GM18870 (cell line): ENCODE data around the gene GMIP.

Experiments used
- ATAC-seq: cut with Tn5 transposase; IDR thresholded peaks from one replicate; pipeline ENCODE4 v1.9.1; 2021; ENCODE audit warnings: moderate library complexity; ENCODE audit not compliant: unreplicated experiment

GMIP gene

GRCh38 chr19:19637186-19637522 is 6.3 kb downstream of the GMIP start:
- ATAC-seq = no peak

DNA sequence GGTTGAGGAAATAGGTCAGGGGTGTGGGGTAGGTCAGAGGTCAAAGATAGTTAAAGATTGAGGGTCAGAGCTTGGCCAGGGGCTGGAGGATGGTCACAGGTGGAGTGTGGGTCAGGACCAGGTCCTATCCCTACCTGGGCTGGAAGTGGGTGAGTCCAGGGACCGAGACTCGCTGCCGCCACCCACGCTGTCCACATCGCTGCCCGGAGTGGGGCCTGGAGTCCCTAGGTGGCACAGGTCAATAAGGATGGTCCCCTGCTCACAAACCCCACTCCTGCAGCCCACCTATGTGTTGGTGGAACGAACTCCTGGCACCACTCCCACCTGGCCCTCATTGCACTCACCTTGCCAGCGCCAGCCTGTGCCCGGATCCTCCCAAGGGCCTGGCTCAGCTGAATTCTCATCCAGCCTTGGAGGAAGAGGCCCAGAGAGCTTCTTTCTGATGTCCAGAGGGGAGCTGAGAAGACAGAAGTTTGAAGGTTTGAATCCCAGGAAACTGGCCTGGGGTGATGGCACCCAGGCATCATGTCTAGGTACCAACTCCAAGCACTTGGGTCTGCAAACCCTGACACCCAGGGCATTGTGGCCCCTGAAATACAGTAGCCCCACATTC is 6.8 kb downstream of the GMIP start:
- no peak for ATAC-seq

- no peak for ATAC-seq
Observed at GRCh38 chr19:19635313-19635702, 8.1 kb downstream of the GMIP start.

- no peak for ATAC-seq
Observed at GRCh38 chr19:19634516-19635312, 8.7 kb downstream of the GMIP start.

GRCh38 chr19:19633711-19634515 is 9.5 kb downstream of the GMIP start:
- no peak for ATAC-seq

- ATAC-seq = no peak
Observed at GRCh38 chr19:19632661-19633060, 10.8 kb downstream of the GMIP start.

- ATAC-seq = no peak
Observed at GRCh38 chr19:19631346-19631745, 12.1 kb downstream of the GMIP start.

GRCh38 chr19:19630426-19630825 is 13.0 kb downstream of the GMIP start:
- no peak for ATAC-seq

DNA sequence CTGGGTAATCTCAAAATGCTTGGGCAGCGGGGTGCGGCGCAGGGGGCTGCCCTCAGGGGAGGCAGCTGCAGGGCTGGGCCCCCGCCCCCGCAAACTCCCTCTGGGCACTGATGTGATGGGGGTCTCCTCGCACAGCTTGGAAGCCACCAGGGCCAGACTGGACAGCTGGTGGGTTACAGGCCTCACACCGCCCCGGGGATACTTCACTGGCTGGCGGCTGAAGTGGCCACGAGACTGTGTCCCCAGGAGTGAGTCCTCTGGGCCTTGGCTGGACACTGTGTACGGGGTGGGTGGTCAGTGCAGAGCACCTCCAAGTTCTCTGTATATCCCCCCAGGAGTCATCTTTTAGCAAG is 13.4 kb downstream of the GMIP start:
- no peak for ATAC-seq

- no peak for ATAC-seq
Observed at GRCh38 chr19:19628501-19629134, 14.8 kb downstream of the GMIP start.

DNA sequence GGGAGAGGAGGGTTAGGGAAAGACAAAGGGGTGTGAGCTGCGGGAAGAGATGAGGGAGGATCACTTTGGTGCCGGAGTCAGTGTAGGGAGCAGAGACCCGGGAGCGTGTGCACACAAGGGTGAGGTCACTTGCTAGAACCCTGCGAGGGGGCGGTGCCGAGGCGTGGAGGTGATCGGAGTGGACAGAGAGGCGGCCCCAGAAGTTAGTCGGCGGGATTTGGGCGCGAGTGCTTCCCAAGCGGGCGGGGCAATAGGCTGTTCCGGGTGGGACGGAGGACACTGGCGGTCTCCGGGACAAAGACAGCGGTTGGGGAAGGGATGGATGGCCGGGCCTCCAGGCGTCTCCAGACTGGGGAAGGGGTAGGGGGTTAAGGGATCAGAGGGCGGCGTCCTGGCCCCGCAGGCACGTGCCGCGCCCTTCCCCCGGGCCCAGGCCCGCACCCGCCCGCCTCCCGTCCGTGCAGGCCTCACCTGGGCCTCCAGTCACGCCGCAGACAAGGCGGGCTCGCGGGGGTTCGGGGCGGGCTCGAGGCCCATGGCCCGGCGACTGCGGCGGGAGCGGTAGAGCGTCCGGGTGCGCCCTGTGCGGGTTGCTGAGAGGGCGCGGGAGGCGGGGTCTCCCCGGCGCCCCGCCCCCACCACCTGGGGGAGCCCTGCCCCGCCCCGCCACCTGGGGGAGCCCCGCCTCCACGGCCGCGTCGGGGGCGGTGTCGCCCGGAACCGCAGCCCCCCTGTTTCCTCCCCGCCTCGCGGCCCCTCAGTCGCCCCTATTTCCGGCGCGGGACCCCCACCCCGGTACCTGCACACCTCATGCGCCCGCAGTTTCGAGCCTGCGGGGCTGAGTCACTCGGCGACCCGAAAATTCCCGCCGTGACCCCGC is 15.6 kb downstream of the GMIP start, which contains the start of gene LPAR2:
LPAR2 (minus strand) TSS at position 600 of the 880 bp plus-strand sequence. CDS start 945 bp downstream, outside the sequence.
- no peak for ATAC-seq

GRCh38 chr19:19626516-19627472 is 16.7 kb downstream of the GMIP start:
- no peak for ATAC-seq

- ATAC-seq = no peak
Observed at GRCh38 chr19:19624032-19624570, 19.4 kb downstream of the GMIP start.

DNA sequence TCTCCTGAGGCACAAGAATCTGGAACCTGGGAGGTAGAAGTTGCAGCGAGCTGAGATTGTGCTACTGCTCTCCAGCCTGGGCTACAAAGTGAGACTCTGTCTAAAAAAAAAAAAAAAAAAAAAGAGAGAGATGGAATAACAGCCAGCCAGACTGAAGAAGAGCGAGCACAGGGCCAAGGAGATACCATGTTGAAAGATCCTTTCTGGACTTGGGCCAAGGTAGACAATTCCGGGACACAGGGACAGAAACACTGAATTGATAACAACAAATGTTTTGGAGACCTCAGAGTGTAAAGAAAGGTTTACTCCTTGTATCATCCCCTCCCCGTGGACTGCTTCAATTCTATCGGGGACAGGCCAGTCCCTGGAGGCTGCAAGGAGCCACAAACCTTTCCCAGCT is 20.1 kb downstream of the GMIP start:
- ATAC-seq = no peak

DNA sequence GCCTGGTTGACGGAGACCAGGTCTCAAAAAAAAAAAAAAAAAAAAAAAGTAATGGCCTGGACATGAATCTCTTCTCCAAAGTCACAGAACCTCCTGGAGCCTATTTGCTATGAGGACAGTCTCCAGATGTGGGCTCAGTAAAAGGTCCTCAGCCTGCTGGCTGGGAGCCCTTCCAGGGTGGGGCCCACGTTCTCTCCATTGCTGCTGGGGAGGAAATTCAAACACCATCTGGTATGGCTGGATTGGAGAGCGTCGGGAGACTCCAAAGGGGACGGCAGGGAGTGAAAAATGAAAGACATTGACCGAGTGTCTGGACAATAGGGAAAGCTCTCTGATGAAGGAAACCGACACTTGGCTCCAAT is 23.6 kb downstream of the GMIP start:
- ATAC-seq = no peak

DNA sequence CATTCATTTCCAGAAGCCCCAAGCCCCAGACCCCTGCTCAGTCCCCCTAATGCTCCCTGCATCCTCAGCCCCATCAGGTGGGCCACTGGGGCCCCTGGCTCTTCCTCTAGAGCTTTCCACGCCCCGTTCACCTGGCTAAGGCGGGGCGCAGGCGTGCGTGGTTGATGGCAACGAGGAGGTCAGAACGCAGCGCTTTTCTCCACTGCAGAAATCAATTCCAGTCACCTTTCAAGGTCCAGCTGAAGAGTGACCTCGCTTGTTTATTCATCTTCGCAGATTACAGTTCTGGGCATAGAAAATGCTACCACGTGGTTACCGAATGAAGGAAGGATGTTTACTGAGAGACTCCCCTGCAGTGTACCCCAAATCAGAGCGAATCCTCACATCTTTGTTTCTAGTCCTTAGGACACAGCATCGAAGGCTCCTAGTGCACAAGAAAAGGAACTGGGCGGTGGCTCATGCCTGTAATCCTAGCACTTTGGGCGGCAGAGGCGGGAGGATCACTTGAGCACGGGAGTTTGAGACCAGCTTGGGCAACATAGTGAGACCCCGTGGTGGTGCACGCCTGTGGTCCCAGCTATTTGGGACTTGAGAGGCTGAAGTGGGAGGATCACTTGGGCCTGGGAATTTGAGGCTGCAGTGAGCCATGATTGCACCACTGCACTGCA is 24.1 kb downstream of the GMIP start:
- no peak for ATAC-seq

DNA sequence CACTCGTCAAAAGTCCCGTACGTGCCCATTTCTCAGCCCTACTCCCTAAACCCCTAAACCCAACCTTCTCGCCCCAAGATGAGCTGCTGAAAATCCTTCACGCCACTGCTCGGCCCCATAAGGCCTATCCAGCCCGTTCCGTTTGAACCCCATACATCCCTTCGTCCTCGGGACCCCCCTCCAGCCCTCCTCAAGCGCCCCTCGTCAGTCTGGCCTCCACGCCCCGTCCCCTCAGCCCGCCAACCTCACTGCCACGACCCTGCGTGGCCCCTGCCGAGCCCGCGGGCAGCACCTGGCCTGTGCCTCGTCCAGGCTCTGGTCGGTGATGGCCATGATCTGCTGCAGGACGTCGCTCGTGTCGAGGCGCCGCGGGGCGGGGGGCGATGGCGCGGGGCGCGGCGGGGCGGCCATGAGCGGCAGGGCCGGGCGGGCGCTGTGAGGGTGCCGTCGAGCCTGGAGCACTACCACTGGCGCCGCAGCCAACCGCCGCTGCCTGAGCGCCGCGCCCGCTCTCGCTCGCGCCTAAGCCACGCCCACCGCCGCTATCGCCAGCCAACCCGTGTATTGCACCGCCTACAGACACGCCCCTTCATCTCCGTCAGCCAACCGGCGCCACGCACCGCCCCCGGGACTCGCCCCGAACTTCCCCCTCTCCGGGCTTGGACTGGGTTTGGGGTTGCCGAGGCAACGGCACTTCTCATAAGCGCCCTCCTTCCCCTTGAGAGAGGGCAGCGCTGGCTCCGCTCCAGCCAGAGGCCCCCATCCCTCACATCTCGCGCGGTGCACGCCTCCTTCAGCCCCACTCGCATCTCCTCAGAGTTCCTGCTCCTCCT is 25.0 kb downstream of the GMIP start, which contains the start of gene PBX4:
PBX4 (minus strand) TSS at position 469 of the 833 bp plus-strand sequence; CDS start at position 411, 58 bp downstream.
- peak; percentile 92 for ATAC-seq

- ATAC-seq = no peak
Observed at GRCh38 chr19:19615086-19615485, 28.4 kb downstream of the GMIP start.
